C4-2B (cell line): Measurements from ENCODE around the gene SMG7.

Experiments used
- H3K27ac ChIP-seq: fragments of 450-650 bp; 2 replicates; pipeline ENCODE4 v1.5.1; 2017
- ZFX ChIP-seq: fragments of 450-650 bp; IDR thresholded peaks from 2 replicates; pipeline ENCODE4 v1.6.1; 2017
- TF ChIP-seq, protein P1 (sequence below): fragments of 450-650 bp; conservative IDR thresholded peaks from 2 replicates; pipeline ENCODE4 v1.5.1; 2017; ENCODE audit warnings: mild to moderate bottlenecking

Gene SMG7

DNA sequence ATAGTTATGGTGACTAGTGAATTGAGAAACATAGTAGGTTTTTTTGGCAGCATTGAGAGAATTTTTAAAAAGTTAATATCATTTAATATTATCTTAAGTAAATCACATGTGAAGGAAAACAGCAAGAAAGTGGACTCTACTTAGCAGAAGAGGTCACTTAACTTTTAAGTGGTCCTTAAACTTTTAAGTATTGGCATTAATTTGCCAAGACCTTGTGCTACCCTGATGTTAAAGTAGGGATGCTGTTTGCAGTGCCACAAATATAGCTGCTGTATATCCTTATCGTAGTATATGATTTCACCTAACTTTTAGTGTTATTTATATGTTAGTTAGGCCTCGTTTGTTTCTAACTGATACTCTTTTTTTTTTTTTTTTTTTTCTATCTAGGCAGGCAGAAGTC, 40.2 kb downstream of the SMG7 start:
- TF ChIP-seq, protein P1, sequence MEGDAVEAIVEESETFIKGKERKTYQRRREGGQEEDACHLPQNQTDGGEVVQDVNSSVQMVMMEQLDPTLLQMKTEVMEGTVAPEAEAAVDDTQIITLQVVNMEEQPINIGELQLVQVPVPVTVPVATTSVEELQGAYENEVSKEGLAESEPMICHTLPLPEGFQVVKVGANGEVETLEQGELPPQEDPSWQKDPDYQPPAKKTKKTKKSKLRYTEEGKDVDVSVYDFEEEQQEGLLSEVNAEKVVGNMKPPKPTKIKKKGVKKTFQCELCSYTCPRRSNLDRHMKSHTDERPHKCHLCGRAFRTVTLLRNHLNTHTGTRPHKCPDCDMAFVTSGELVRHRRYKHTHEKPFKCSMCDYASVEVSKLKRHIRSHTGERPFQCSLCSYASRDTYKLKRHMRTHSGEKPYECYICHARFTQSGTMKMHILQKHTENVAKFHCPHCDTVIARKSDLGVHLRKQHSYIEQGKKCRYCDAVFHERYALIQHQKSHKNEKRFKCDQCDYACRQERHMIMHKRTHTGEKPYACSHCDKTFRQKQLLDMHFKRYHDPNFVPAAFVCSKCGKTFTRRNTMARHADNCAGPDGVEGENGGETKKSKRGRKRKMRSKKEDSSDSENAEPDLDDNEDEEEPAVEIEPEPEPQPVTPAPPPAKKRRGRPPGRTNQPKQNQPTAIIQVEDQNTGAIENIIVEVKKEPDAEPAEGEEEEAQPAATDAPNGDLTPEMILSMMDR = no peak
- no peak for TF ChIP-seq ZFX
- H3K27ac ChIP-seq = no peak overlapping the region

DNA sequence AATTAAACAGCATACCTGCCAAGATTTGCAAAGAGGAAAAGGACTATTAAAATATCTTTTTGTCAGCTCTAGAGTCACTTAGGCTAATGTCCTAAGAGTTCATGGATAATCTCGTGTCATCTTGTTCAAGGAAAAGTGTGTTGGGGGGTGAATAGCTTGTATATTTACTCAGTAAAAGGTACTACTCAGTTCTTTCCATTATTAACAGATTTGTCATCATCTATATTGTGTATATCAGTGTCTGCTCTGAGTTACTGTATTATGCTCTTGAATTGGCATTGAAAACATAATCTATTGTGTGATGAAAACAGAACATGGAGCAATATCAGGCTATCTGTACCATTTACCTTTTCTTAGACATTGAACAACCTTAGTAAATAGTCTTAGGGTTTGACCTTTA, 41.9 kb downstream of the SMG7 start:
- H3K27ac ChIP-seq = no peak overlapping the region
- no peak for TF ChIP-seq ZFX
- TF ChIP-seq, protein P1 = no peak

GRCh38 chr1:183515002-183515689, 42.8 kb downstream of the SMG7 start:
- TF ChIP-seq, protein P1 = no peak
- no peak for TF ChIP-seq ZFX
- H3K27ac ChIP-seq = no peak overlapping the region

GRCh38 chr1:183516725-183517124, 44.4 kb downstream of the SMG7 start:
- no peak overlapping the region for H3K27ac ChIP-seq
- no peak for TF ChIP-seq ZFX
- TF ChIP-seq, protein P1 = no peak

DNA sequence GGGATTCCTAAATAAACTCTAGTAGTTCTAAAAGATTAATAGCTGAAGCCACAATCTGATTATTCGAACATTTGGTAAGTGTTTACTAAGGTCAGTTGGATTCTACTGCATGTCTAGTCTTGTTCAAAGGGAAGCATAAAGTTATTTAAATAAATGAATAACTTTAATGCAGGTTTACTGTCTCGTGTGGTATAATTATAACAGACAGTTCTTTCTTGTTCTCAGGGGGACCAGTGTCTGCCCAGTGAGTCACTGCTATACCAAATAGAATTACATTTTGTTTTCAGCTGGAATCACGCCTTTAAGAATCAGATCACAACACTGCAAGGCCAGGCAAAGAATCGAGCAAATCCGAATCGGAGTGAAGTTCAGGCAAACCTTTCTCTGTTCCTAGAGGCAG, 45.1 kb downstream of the SMG7 start:
- TF ChIP-seq ZFX = no peak
- TF ChIP-seq, protein P1 = no peak
- H3K27ac ChIP-seq = no peak overlapping the region

- TF ChIP-seq ZFX = no peak
- TF ChIP-seq, protein P1 = no peak
- no peak overlapping the region for H3K27ac ChIP-seq
Measured at GRCh38 chr1:183520379-183520778, 48.1 kb downstream of the SMG7 start.

DNA sequence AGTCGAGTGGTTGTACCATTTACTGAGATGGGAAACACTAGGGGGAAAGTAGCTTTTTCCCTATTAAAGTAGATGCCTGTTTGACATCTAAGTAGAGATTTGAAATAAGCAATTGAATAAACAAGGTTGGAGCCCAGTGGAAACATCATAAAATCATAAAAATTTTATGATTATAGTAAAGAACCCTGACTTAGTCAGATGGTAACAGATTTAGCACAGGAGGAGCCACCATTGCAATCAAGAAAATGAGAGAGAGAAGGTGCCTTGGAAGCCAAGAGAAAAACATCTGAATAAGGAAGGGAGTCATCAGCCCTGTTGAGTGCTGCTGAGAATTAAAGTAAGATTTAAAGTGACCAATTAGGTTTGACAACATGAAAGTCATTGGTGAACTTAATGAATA, 49.8 kb downstream of the SMG7 start:
- H3K27ac ChIP-seq = no peak overlapping the region
- TF ChIP-seq, protein P1 = no peak
- no peak for TF ChIP-seq ZFX
